ENCODE results near the gene GRPEL2.

- no peak for TF ChIP-seq CTCF (tag by site-specific recombination; IDR thresholded peaks at IDR 0.05)
- TF ChIP-seq ZBTB21 (tag by site-specific recombination; IDR thresholded peaks at IDR 0.05) = no peak
- no peak for TF ChIP-seq MYNN (tag by site-specific recombination; IDR thresholded peaks at IDR 0.05; ENCODE audit: borderline replicate concordance)
- no peak for TF ChIP-seq ZNF621 (tag by site-specific recombination; IDR thresholded peaks at IDR 0.05)
- no peak for TF ChIP-seq ZNF530 (tag by site-specific recombination; IDR thresholded peaks at IDR 0.05; ENCODE audit: low read depth)
- no peak for TF ChIP-seq TCF7L2 (IDR thresholded peaks at IDR 0.05; ENCODE audit: borderline replicate concordance, low read depth, low read length)
Observed at GRCh38 chr5:149326611-149327010, 18.7 kb upstream of the GRPEL2 start.
